GM12873 (cell line): ENCODE results near the gene NLRP1.

Experiments used
- TF ChIP-seq, protein P1 (sequence below): IDR thresholded peaks from 2 replicates; pipeline ENCODE4 v1.5.1; 2012; ENCODE audit warnings: low read depth, mild to moderate bottlenecking, moderate library complexity, low read length, control low read depth; ENCODE audit not compliant: insufficient read depth; ENCODE audit errors: missing control alignments

NLRP1 gene

DNA sequence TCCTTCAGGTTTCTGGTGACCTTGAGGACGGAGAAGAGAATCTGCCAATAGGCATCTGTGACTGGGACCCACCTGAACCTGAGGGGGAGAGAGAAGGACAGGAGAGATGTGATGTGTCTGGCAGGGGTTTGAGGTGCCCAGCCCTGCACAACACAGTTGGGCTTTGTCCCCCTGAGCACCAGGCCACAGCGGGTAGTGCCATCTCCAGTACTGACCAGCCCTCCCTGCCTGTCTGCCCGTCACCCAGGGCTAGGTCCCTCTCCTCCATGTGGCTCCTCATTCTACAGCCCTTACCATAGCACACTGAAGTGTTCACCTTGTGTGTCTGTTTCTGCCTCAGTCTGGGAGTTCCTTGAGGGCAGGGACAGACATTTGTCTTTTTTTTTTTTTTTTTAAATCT lies 30.8 kb downstream of the NLRP1 start:
- TF ChIP-seq, protein P1, sequence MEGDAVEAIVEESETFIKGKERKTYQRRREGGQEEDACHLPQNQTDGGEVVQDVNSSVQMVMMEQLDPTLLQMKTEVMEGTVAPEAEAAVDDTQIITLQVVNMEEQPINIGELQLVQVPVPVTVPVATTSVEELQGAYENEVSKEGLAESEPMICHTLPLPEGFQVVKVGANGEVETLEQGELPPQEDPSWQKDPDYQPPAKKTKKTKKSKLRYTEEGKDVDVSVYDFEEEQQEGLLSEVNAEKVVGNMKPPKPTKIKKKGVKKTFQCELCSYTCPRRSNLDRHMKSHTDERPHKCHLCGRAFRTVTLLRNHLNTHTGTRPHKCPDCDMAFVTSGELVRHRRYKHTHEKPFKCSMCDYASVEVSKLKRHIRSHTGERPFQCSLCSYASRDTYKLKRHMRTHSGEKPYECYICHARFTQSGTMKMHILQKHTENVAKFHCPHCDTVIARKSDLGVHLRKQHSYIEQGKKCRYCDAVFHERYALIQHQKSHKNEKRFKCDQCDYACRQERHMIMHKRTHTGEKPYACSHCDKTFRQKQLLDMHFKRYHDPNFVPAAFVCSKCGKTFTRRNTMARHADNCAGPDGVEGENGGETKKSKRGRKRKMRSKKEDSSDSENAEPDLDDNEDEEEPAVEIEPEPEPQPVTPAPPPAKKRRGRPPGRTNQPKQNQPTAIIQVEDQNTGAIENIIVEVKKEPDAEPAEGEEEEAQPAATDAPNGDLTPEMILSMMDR, result no peak

DNA sequence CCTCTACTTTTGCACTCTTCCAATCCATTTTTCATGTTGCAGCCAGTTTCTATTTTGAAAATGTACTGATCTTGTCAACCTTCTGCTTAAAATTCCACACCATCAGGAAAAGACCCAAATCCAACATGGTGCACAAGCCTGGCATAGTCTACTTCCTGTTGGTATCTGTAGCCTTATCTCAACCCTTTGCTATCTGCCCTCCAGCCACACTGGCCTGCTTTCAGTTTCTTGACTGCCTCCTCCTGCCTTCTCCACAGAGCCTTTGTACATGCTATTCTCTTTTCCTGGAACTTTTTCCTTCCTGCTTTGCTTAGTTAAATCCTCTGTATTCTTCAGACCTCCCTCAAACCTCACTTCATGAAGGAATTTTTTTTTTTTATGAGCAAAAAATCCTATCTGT lies 31.5 kb downstream of the NLRP1 start:
- TF ChIP-seq, protein P1, result no peak

DNA sequence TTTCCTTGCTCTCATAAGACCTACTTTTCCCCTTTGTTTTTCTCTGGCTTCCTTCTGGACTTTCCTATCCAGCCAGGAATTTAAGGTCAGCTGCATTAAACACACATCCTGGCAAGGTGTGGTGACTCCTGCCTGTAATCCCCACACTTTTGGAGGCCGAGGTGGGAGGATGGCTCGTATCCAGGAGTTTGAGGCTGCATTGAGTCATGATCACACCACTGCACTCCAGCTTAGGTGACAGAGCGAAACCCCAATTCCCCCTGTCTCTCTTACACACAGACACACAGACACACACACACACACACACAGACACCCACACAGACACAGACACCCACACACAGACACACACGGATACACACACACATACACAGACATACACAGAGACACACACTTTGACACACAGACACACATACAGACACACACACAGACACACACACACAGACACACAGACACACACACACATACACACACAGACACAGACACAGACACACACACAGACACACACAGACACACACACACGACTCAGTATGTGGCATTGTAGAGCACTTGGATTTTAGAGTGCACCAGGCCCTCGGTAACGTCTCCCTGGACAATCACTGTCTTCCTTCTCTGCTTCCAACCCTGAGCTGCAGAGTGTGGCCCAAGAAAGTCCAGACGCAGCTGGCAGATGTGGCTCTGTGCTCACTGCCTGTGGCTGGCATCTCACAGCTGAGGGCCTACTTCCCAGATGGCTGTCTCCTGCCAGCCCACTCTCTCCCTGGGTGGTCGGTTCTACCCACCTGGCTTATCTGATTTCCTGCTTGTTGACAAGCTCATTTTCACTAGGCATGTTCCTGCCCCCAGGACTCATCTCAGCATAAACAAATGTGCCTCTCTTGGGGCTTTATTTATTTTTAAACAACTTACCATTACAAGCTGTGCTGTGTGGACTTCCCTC lies 39.0 kb downstream of the NLRP1 start:
- TF ChIP-seq, protein P1, result no peak

DNA sequence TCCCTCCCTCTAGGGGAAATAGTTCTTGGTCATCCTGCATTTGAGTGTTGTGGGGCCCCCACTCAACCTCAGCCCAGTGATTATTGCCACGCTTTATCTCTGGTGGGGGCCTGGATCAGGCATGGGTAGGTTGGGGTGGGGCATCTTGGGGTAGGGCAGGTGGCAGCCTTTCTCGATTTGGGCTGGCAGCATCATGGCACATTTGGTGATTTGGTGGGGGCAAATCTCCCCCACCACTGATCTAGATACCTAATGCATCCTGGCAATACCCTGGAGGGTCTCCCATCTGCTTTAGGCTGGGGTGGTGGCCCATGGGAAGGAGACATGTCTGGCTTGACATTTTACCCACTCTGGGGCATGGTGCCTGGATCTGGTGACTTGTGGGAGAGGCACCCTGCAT lies 40.2 kb downstream of the NLRP1 start:
- TF ChIP-seq, protein P1, result no peak

DNA sequence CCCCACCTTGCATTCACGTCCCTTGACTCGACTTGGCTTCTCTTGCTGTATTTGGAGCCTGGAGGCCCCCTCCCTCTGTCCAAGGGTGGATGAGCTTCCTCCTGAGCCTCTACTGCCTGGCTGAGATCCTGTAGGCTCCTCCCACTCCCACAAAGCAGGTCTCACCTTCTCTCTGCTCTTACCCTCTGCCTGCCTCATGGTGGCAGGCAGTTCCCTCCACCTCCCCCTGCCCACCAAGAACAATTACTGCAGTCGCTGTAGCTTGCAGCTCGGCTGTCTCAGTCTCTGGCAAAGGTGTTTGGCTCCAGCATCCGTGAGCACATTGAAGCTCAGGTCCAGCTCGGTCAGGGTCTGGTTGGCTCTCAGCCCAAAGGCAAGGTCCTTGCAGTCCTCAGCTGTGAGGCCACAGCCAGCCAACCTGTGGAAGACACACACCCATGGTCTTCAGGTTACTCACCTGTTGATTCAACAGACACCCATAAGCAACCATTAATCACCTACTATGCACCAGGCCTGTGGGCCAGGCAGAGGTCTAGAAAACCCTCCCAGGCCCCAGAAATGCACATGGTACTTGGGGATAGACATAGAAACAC lies 42.6 kb downstream of the NLRP1 start:
- TF ChIP-seq, protein P1, result no peak

DNA sequence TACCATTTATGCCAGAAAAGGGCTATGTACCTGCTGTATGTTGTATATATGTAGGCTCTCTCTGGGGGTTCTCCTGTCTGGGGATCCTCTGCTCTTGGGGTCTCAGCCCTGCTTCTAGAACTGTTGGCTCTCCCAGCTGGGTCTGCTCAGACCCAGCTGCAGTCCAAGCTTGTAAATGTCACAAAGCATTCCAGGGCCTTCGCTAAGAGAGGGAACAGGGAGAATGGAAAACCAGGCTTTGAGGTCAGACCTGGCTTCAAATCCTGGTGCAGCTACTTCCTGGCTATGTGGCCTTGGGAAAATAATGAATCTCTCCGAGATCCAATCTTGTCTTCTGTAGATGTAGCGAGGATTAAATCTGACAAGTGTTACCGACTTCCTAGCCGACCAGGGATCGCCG lies 44.0 kb downstream of the NLRP1 start:
- TF ChIP-seq, protein P1, result no peak

DNA sequence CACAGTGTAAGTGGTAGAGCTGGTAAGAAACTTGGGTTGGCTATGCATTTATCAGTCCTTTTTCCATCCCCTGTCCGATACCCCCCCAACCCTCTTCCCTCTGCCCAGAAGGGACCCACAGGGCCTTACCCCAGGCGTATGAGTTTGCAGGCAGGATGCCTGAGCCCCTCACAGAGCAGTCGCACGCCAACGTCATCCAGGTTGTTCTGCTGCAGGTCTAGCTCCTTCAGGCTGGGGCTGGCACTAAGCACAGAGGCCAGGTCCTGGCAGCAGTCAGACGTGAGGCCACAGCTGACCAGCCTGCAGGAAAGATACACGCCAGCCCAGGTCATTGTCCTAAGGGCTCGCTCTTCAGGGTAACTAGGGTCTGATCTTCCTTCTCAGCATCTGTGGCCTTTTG lies 45.0 kb downstream of the NLRP1 start:
- TF ChIP-seq, protein P1, result no peak
